Measurements from ENCODE around the gene ACVR2A.

The ACVR2A gene

GRCh38 chr2:147863835-147864234 is 19.0 kb downstream of the ACVR2A start:
- Mint-ChIP-seq H3K36me3 (ENCODE audit: insufficient read depth) (no peaks in the 10 kb centered on the region), H3K27me3 (no peaks in the 10 kb centered on the region), H3K4me1 (no peaks in the 10 kb centered on the region), H3K4me3 (no peak overlapping the region), H3K9me3 (no peaks in the 10 kb centered on the region), H3K27ac (ENCODE audit: low read depth) (no peak overlapping the region)
- DNase-seq (ENCODE audit: low spot score in 2 of 2) (no peak), ATAC-seq (replicated peaks; ENCODE audit: extremely low read depth, poor library complexity, severe bottlenecking) (no peak)

- Mint-ChIP-seq H3K4me3 (no peak overlapping the region), H3K27ac (ENCODE audit: low read depth) (no peak overlapping the region), H3K27me3 (no peaks in the 10 kb centered on the region), H3K9me3 (no peaks in the 10 kb centered on the region), H3K4me1 (no peaks in the 10 kb centered on the region), H3K36me3 (ENCODE audit: insufficient read depth) (no peaks in the 10 kb centered on the region)
- DNase-seq (ENCODE audit: low spot score in 2 of 2) = no peak
- ATAC-seq (replicated peaks; ENCODE audit: extremely low read depth, poor library complexity, severe bottlenecking) = no peak
Measured at GRCh38 chr2:147865560-147865959, 20.7 kb downstream of the ACVR2A start.

GRCh38 chr2:147867050-147867449 is 22.2 kb downstream of the ACVR2A start:
- ATAC-seq (replicated peaks; ENCODE audit: extremely low read depth, poor library complexity, severe bottlenecking) (no peak), DNase-seq (ENCODE audit: low spot score in 2 of 2) (no peak)
- Mint-ChIP-seq H3K36me3 (ENCODE audit: insufficient read depth) (no peaks in the 10 kb centered on the region), H3K4me1 (no peaks in the 10 kb centered on the region), H3K27me3 (no peaks in the 10 kb centered on the region), H3K4me3 (no peak overlapping the region), H3K9me3 (no peaks in the 10 kb centered on the region), H3K27ac (ENCODE audit: low read depth) (no peak overlapping the region)

- Mint-ChIP-seq H3K36me3 (ENCODE audit: insufficient read depth) (no peaks in the 10 kb centered on the region), H3K9me3 (no peaks in the 10 kb centered on the region), H3K4me3 (no peak overlapping the region), H3K27ac (ENCODE audit: low read depth) (no peak overlapping the region), H3K4me1 (no peaks in the 10 kb centered on the region), H3K27me3 (no peaks in the 10 kb centered on the region)
- DNase-seq (ENCODE audit: low spot score in 2 of 2) (no peak), ATAC-seq (replicated peaks; ENCODE audit: extremely low read depth, poor library complexity, severe bottlenecking) (no peak)
Measured at GRCh38 chr2:147869934-147870333, 25.1 kb downstream of the ACVR2A start.

GRCh38 chr2:147872967-147873366 is 28.1 kb downstream of the ACVR2A start:
- Mint-ChIP-seq H3K9me3 (no peaks in the 10 kb centered on the region), H3K36me3 (ENCODE audit: insufficient read depth) (no peaks in the 10 kb centered on the region), H3K4me1 (no peaks in the 10 kb centered on the region), H3K4me3 (no peak overlapping the region), H3K27ac (ENCODE audit: low read depth) (no peak overlapping the region), H3K27me3 (no peaks in the 10 kb centered on the region)
- DNase-seq (ENCODE audit: low spot score in 2 of 2) (no peak), ATAC-seq (replicated peaks; ENCODE audit: extremely low read depth, poor library complexity, severe bottlenecking) (no peak)

GRCh38 chr2:147873859-147874483 is 29.1 kb downstream of the ACVR2A start:
- no peaks in the 10 kb centered on the region for H3K27me3 Mint-ChIP-seq
- no peaks in the 10 kb centered on the region for H3K36me3 Mint-ChIP-seq (ENCODE audit: insufficient read depth)
- ATAC-seq (replicated peaks; ENCODE audit: extremely low read depth, poor library complexity, severe bottlenecking) = no peak
- H3K4me1 Mint-ChIP-seq = no peaks in the 10 kb centered on the region
- no peak for DNase-seq (ENCODE audit: low spot score in 2 of 2)
- H3K27ac Mint-ChIP-seq (ENCODE audit: low read depth) = no peak overlapping the region
- no peaks in the 10 kb centered on the region for H3K9me3 Mint-ChIP-seq
- H3K4me3 Mint-ChIP-seq = no peak overlapping the region

- no peak overlapping the region for H3K27ac Mint-ChIP-seq (ENCODE audit: low read depth)
- DNase-seq (ENCODE audit: low spot score in 2 of 2) (no peak), ATAC-seq (replicated peaks; ENCODE audit: extremely low read depth, poor library complexity, severe bottlenecking) (no peak)
- H3K4me1 Mint-ChIP-seq = peaks cover 3% of the 10 kb centered on the region
- H3K27me3 Mint-ChIP-seq = no peaks in the 10 kb centered on the region
- no peaks in the 10 kb centered on the region for H3K36me3 Mint-ChIP-seq (ENCODE audit: insufficient read depth)
- no peak overlapping the region for H3K4me3 Mint-ChIP-seq
- H3K9me3 Mint-ChIP-seq = no peaks in the 10 kb centered on the region
Measured at GRCh38 chr2:147879846-147880245, 35.0 kb downstream of the ACVR2A start.

- no peak overlapping the region for H3K27ac Mint-ChIP-seq (ENCODE audit: low read depth)
Measured at GRCh38 chr2:147882631-147883030, 37.8 kb downstream of the ACVR2A start.

GRCh38 chr2:147884830-147885229 is 40.0 kb downstream of the ACVR2A start:
- no peaks in the 10 kb centered on the region for H3K9me3 Mint-ChIP-seq

More at GRCh38 chr2:147882631-147883030, 37.8 kb downstream of the ACVR2A start:
- ATAC-seq (replicated peaks; ENCODE audit: extremely low read depth, poor library complexity, severe bottlenecking) (no peak), DNase-seq (ENCODE audit: low spot score in 2 of 2) (no peak)
- Mint-ChIP-seq H3K27me3 (no peaks in the 10 kb centered on the region), H3K36me3 (ENCODE audit: insufficient read depth) (no peaks in the 10 kb centered on the region), H3K4me3 (no peak overlapping the region), H3K4me1 (peaks cover 6% of the 10 kb centered on the region), H3K9me3 (no peaks in the 10 kb centered on the region)

GRCh38 chr2:147886136-147886535 is 41.3 kb downstream of the ACVR2A start:
- Mint-ChIP-seq H3K27ac (ENCODE audit: low read depth) (no peak overlapping the region), H3K4me1 (peaks cover 6% of the 10 kb centered on the region), H3K36me3 (ENCODE audit: insufficient read depth) (no peaks in the 10 kb centered on the region), H3K4me3 (no peak overlapping the region), H3K9me3 (no peaks in the 10 kb centered on the region), H3K27me3 (no peaks in the 10 kb centered on the region)
- no peak for ATAC-seq (replicated peaks; ENCODE audit: extremely low read depth, poor library complexity, severe bottlenecking)
- DNase-seq (ENCODE audit: low spot score in 2 of 2) = no peak

More at GRCh38 chr2:147884830-147885229, 40.0 kb downstream of the ACVR2A start:
- no peaks in the 10 kb centered on the region for H3K36me3 Mint-ChIP-seq (ENCODE audit: insufficient read depth)
- DNase-seq (ENCODE audit: low spot score in 2 of 2) (no peak), ATAC-seq (replicated peaks; ENCODE audit: extremely low read depth, poor library complexity, severe bottlenecking) (no peak)
- no peak overlapping the region for H3K27ac Mint-ChIP-seq (ENCODE audit: low read depth)
- peaks cover 6% of the 10 kb centered on the region for H3K4me1 Mint-ChIP-seq
- H3K4me3 Mint-ChIP-seq = no peak overlapping the region
- H3K27me3 Mint-ChIP-seq = no peaks in the 10 kb centered on the region

GRCh38 chr2:147888680-147889079 is 43.9 kb downstream of the ACVR2A start:
- H3K9me3 Mint-ChIP-seq = no peaks in the 10 kb centered on the region
- no peak overlapping the region for H3K4me3 Mint-ChIP-seq
- no peaks in the 10 kb centered on the region for H3K27me3 Mint-ChIP-seq
- H3K27ac Mint-ChIP-seq (ENCODE audit: low read depth) = no peak overlapping the region
- H3K36me3 Mint-ChIP-seq (ENCODE audit: insufficient read depth) = no peaks in the 10 kb centered on the region
- peaks cover 6% of the 10 kb centered on the region for H3K4me1 Mint-ChIP-seq
- DNase-seq (ENCODE audit: low spot score in 2 of 2) (no peak), ATAC-seq (replicated peaks; ENCODE audit: extremely low read depth, poor library complexity, severe bottlenecking) (no peak)

- H3K4me3 Mint-ChIP-seq = no peak overlapping the region
- no peaks in the 10 kb centered on the region for H3K4me1 Mint-ChIP-seq
- DNase-seq (ENCODE audit: low spot score in 2 of 2) = no peak
- H3K27me3 Mint-ChIP-seq = no peaks in the 10 kb centered on the region
- H3K27ac Mint-ChIP-seq (ENCODE audit: low read depth) = no peak overlapping the region
- H3K36me3 Mint-ChIP-seq (ENCODE audit: insufficient read depth) = no peaks in the 10 kb centered on the region
- no peaks in the 10 kb centered on the region for H3K9me3 Mint-ChIP-seq
- no peak for ATAC-seq (replicated peaks; ENCODE audit: extremely low read depth, poor library complexity, severe bottlenecking)
Measured at GRCh38 chr2:147904051-147904450, 59.2 kb downstream of the ACVR2A start.

- Mint-ChIP-seq H3K4me3 (no peak overlapping the region), H3K4me1 (no peaks in the 10 kb centered on the region), H3K36me3 (ENCODE audit: insufficient read depth) (no peaks in the 10 kb centered on the region), H3K9me3 (no peaks in the 10 kb centered on the region), H3K27me3 (peaks cover 10% of the 10 kb centered on the region), H3K27ac (ENCODE audit: low read depth) (no peak overlapping the region)
- no peak for ATAC-seq (replicated peaks; ENCODE audit: extremely low read depth, poor library complexity, severe bottlenecking)
- no peak for DNase-seq (ENCODE audit: low spot score in 2 of 2)
Measured at GRCh38 chr2:147909178-147909577, 64.3 kb downstream of the ACVR2A start.

Measured in central memory CD8-positive, alpha-beta T cell (primary cell).